Natural killer cell (primary cell): ENCODE measurements around the gene COG6. TPM values are rescaled to one million over a fixed set of nuclear protein-coding genes. Genes with fewer than 3 reads are reported as not detected.

ENCODE experiments used
- ATAC-seq, 3 donors: fragments of 150-1000 bp in 2 of 3; fragments of 200-7000 bp in 1 of 3; cut with Tn5 transposase; 1 replicate in 1 of 3; 2 replicates in 2 of 3; pipeline ENCODE4 v1.10.0; 2021; ENCODE audit warnings: mild to moderate bottlenecking in 2 of 3, moderate library complexity in 2 of 3
- DNase-seq, 2 donors: peaks; one replicate each; pipeline versions ENCODE4 v3.0.0 to v3.0.0-alpha.2; 2013 to 2021; ENCODE audit warnings: mixed read lengths in 1 of 2
- H3K27ac ChIP-seq: one replicate; pipeline ENCODE4 v1.5.1; 2013; ENCODE audit warnings: mild to moderate bottlenecking, low read length
- H3K27me3 ChIP-seq: one replicate; pipeline ENCODE4 v1.6.1; 2013; ENCODE audit warnings: low read length; ENCODE audit not compliant: control insufficient read depth, insufficient read depth
- H3K36me3 ChIP-seq: one replicate; pipeline ENCODE4 v1.6.1; 2013; ENCODE audit warnings: low read length; ENCODE audit not compliant: control insufficient read depth, insufficient read depth
- H3K4me1 ChIP-seq: one replicate; pipeline ENCODE4 v1.6.1; 2013; ENCODE audit warnings: low read length; ENCODE audit not compliant: control insufficient read depth, insufficient read depth
- H3K4me3 ChIP-seq: one replicate; pipeline ENCODE4 v1.5.1; 2013; ENCODE audit warnings: low read length
- H3K9me3 ChIP-seq: one replicate; pipeline ENCODE4 v1.6.1; 2013; ENCODE audit warnings: low read length; ENCODE audit not compliant: control insufficient read depth, insufficient read depth
- H3K27ac Mint-ChIP-seq, 2 donors: one replicate each; pipeline ENCODE4 v1.8.0; 2022; ENCODE audit warnings: mild to moderate bottlenecking in 2 of 2, mixed read lengths in 2 of 2, moderate library complexity in 1 of 2
- H3K27me3 Mint-ChIP-seq, 2 donors: one replicate each; pipeline ENCODE4 v1.8.0; 2022; ENCODE audit warnings: low read depth in 2 of 2, mixed read lengths in 2 of 2
- H3K36me3 Mint-ChIP-seq: one replicate; pipeline ENCODE4 v1.8.0; 2022; ENCODE audit warnings: mixed read lengths
- H3K4me1 Mint-ChIP-seq, 2 donors: one replicate each; pipeline ENCODE4 v1.8.0; 2022; ENCODE audit warnings: mixed read lengths in 2 of 2
- H3K4me3 Mint-ChIP-seq: one replicate; pipeline ENCODE4 v1.8.0; 2022; ENCODE audit warnings: mild to moderate bottlenecking, moderate library complexity, mixed read lengths
- H3K9me3 Mint-ChIP-seq, 2 donors: one replicate each; pipeline ENCODE4 v1.8.0; 2022; ENCODE audit warnings: mixed read lengths in 2 of 2
- CTCF ChIP-seq: fragments of 200-600 bp; IDR thresholded peaks from one replicate; pipeline ENCODE4 v1.8.0; 2022; ENCODE audit warnings: antibody characterized with exemption
- WGBS: methylation state at CpG from one replicate; pipeline ENCODE4 v1.1.7; 2013; ENCODE audit warnings: missing lambda C conversion rate; ENCODE audit not compliant: insufficient coverage; 5-methylcytosine and 5-hydroxymethylcytosine counted together
- intact Hi-C: fragments of 100-400 bp; cut with micrococcal nuclease; formaldehyde crosslinking; loops from one replicate; pipeline ENCODE4 v1.14.2; 2022
- total RNA-seq, 4 donors: library from RNA; stranded (reverse); fragments of 120-200 nt in 1 of 4; gene quantifications; one replicate each; pipeline versions ENCODE4 v1.2.3 to v1.2.4, GENCODE V29; 2013 to 2022

Gene COG6
- total RNA-seq, 3 donors from 2014 or later (not counting 1 experiment from before 2014, with no cell fraction given): 30.2 to 36.0 (median 32.3) TPM

- peak in 2 of 3 donors; percentile 31 to 45 for ATAC-seq
- H3K4me1 Mint-ChIP-seq: no peaks in the 10 kb centered on the region
These were observed 20.9 kb downstream of the COG6 start for GRCh38 chr13:39676315-39676876.

GRCh38 chr13:39682310-39682709 is 26.8 kb downstream of the COG6 start:
- no peak overlapping the region for H3K27ac Mint-ChIP-seq
- DNase-seq (no peak), ATAC-seq (no peak)
- no peak for TF ChIP-seq CTCF
- H3K27me3 Mint-ChIP-seq: no peaks in the 10 kb centered on the region
- H3K4me1 Mint-ChIP-seq: no peaks in the 10 kb centered on the region
- no peaks in the 10 kb centered on the region for H3K9me3 Mint-ChIP-seq
- WGBS: no CpG with 5 or more reads among the region's 2 CpGs
- no peaks in the 10 kb centered on the region for H3K9me3 ChIP-seq
- H3K36me3 Mint-ChIP-seq: no peaks in the 10 kb centered on the region
- no peak overlapping the region for H3K4me3 ChIP-seq
- H3K27me3 ChIP-seq: no peaks in the 10 kb centered on the region
- intact Hi-C loops: no loop called here
- H3K4me3 Mint-ChIP-seq: no peak overlapping the region
- no peak overlapping the region for H3K27ac ChIP-seq
- H3K4me1 ChIP-seq: no peaks in the 10 kb centered on the region
- H3K36me3 ChIP-seq: peaks cover 44% of the 10 kb centered on the region

More at GRCh38 chr13:39676315-39676876, 20.9 kb downstream of the COG6 start:
- no peak overlapping the region for H3K4me3 Mint-ChIP-seq
- no peaks in the 10 kb centered on the region for H3K27me3 ChIP-seq
- H3K9me3 ChIP-seq: no peaks in the 10 kb centered on the region
- TF ChIP-seq CTCF: peak; percentile 47
- H3K27ac Mint-ChIP-seq: no peak overlapping the region
- peak in 1 of 2 donors; percentile 74 for DNase-seq
- H3K27ac ChIP-seq: no peak overlapping the region
- intact Hi-C loops: no loop called here
- H3K9me3 Mint-ChIP-seq: no peaks in the 10 kb centered on the region
- no peak overlapping the region for H3K4me3 ChIP-seq
- no peaks in the 10 kb centered on the region for H3K27me3 Mint-ChIP-seq
- no peaks in the 10 kb centered on the region for H3K36me3 Mint-ChIP-seq
- H3K4me1 ChIP-seq: no peaks in the 10 kb centered on the region
- H3K36me3 ChIP-seq: peaks cover 33% of the 10 kb centered on the region
- 100% methylated on average over 1 of the region's 1 CpG for WGBS

GRCh38 chr13:39682788-39683187 is 27.3 kb downstream of the COG6 start:
- Mint-ChIP-seq H3K4me1 (peaks cover 0 to under 1% of the 10 kb centered on the region in 2 donors), H3K36me3 (no peaks in the 10 kb centered on the region), H3K4me3 (no peak overlapping the region), H3K27me3 (no peaks in the 10 kb centered on the region), H3K9me3 (no peaks in the 10 kb centered on the region), H3K27ac (no peak overlapping the region)
- no peak for TF ChIP-seq CTCF
- H3K9me3 ChIP-seq: no peaks in the 10 kb centered on the region
- intact Hi-C loops: no loop called here
- no peak overlapping the region for H3K27ac ChIP-seq
- 86% methylated on average over 2 of the region's 2 CpGs for WGBS
- H3K4me3 ChIP-seq: no peak overlapping the region
- DNase-seq (no peak), ATAC-seq (no peak)
- H3K27me3 ChIP-seq: no peaks in the 10 kb centered on the region
- peaks cover 48% of the 10 kb centered on the region for H3K36me3 ChIP-seq
- no peaks in the 10 kb centered on the region for H3K4me1 ChIP-seq
